Neural cell (in vitro differentiated cells): Measurements from ENCODE around the gene SPACA5. TPM values are rescaled to one million over a fixed set of nuclear protein-coding genes. Genes with fewer than 3 reads are reported as not detected.

Source experiments
- H2AFZ ChIP-seq: fragments of 200-600, 300-800 bp; sonication (generic), shearing (Covaris generic); 2 replicates; pipeline ENCODE4 v1.6.0; 2014; ENCODE audit warnings: low read depth, mild to moderate bottlenecking, antibody characterized with exemption, low read length, moderate library complexity
- H3F3A ChIP-seq: fragments of 200-600 bp; shearing (Covaris generic); 2 replicates; pipeline ENCODE4 v1.6.1; 2016; ENCODE audit warnings: mild to moderate bottlenecking, moderate library complexity, mixed read lengths, antibody characterized with exemption, low read length; ENCODE audit not compliant: insufficient read depth, poor library complexity, severe bottlenecking
- H3K27ac ChIP-seq: fragments of 200-600, 300-800 bp; sonication (generic), shearing (Covaris generic); 2 replicates; pipeline ENCODE4 v1.5.1; 2014; ENCODE audit warnings: mild to moderate bottlenecking, low read length, moderate library complexity
- H3K27me3 ChIP-seq: fragments of 300-800, 200-600 bp; sonication (generic), shearing (Covaris generic); 2 replicates; pipeline ENCODE4 v1.6.0; 2014; ENCODE audit warnings: mild to moderate bottlenecking, low read depth, low read length, moderate library complexity; ENCODE audit not compliant: insufficient read depth
- H3K36me3 ChIP-seq: fragments of 300-800, 200-600 bp; sonication (generic), shearing (Covaris generic); 2 replicates; pipeline ENCODE4 v1.5.1; 2014; ENCODE audit warnings: mild to moderate bottlenecking, antibody characterized with exemption, low read length, moderate library complexity; ENCODE audit not compliant: insufficient read depth
- H3K4me2 ChIP-seq: fragments of 300-800, 200-600 bp; sonication (generic), shearing (Covaris generic); 2 replicates; pipeline ENCODE4 v1.6.0; 2014; ENCODE audit warnings: mild to moderate bottlenecking, low read length
- H3K4me3 ChIP-seq: fragments of 300-800, 200-600 bp; sonication (generic), shearing (Covaris generic); 2 replicates; pipeline ENCODE4 v1.5.1; 2014; ENCODE audit warnings: mild to moderate bottlenecking, low read length, moderate library complexity
- H3K79me2 ChIP-seq: fragments of 200-600 bp; shearing (Covaris generic); replicated peaks from 2 replicates; pipeline ENCODE4 v1.6.0; 2014; ENCODE audit warnings: mild to moderate bottlenecking, low read length, moderate library complexity; ENCODE audit not compliant: insufficient read depth
- H3K9ac ChIP-seq: fragments of 300-800, 200-600 bp; sonication (generic), shearing (Covaris generic); 2 replicates; pipeline ENCODE4 v1.6.1; 2016; ENCODE audit warnings: mild to moderate bottlenecking, low read length, mixed read lengths
- H3K9me2 ChIP-seq: fragments of 200-600 bp; shearing (Covaris generic); 2 replicates; pipeline ENCODE4 v1.6.1; 2016; ENCODE audit warnings: mild to moderate bottlenecking, low read length, mixed read lengths; ENCODE audit not compliant: insufficient read depth
- H3K9me3 ChIP-seq: fragments of 200-600, 300-800 bp; sonication (generic), shearing (Covaris generic); 2 replicates; pipeline ENCODE4 v1.6.1; 2016; ENCODE audit warnings: mild to moderate bottlenecking, mixed run types, low read length, moderate library complexity, mixed read lengths
- H4K20me1 ChIP-seq: fragments of 200-600 bp; shearing (Covaris generic); 2 replicates; pipeline ENCODE4 v1.6.1; 2016; ENCODE audit warnings: mild to moderate bottlenecking, mixed run types; ENCODE audit not compliant: insufficient read depth
- CTCF ChIP-seq: fragments of 450-650 bp; IDR thresholded peaks from 2 replicates; pipeline ENCODE4 v1.5.1; 2014; ENCODE audit warnings: antibody characterized with exemption, mild to moderate bottlenecking, moderate library complexity; ENCODE audit not compliant: poor library complexity, severe bottlenecking
- EP300 ChIP-seq: fragments of 450-650 bp; conservative IDR thresholded peaks from 2 replicates; pipeline ENCODE4 v1.6.1; 2014; ENCODE audit warnings: antibody characterized with exemption, mild to moderate bottlenecking, moderate library complexity; ENCODE audit not compliant: poor library complexity, severe bottlenecking
- EZH2 ChIP-seq: fragments of 200-600, 300-800 bp; shearing (Covaris generic), sonication (generic); IDR thresholded peaks from 2 replicates; pipeline ENCODE4 v1.6.1; 2014; ENCODE audit warnings: antibody characterized with exemption, low read length, borderline replicate concordance, mild to moderate bottlenecking; ENCODE audit not compliant: insufficient read depth, poor library complexity, severe bottlenecking
- MXI1 ChIP-seq: fragments of 450-650 bp; conservative IDR thresholded peaks from 2 replicates; pipeline ENCODE4 v1.6.1; 2014; ENCODE audit warnings: antibody characterized with exemption, mild to moderate bottlenecking; ENCODE audit not compliant: poor library complexity, severe bottlenecking
- POLR2AphosphoS5 ChIP-seq: IDR thresholded peaks from 2 replicates; pipeline ENCODE4 v1.6.1; 2012
- RAD21 ChIP-seq: fragments of 450-650 bp; conservative IDR thresholded peaks from 2 replicates; pipeline ENCODE4 v1.6.1; 2014; ENCODE audit warnings: antibody characterized with exemption, mild to moderate bottlenecking, moderate library complexity
- REST ChIP-seq: IDR thresholded peaks from 2 replicates; pipeline ENCODE4 v1.6.1; 2012; ENCODE audit warnings: borderline replicate concordance
- SMC3 ChIP-seq: fragments of 450-650 bp; conservative IDR thresholded peaks from 2 replicates; pipeline ENCODE4 v1.6.1; 2014; ENCODE audit warnings: antibody characterized with exemption, mild to moderate bottlenecking, moderate library complexity; ENCODE audit not compliant: poor library complexity
- TAF1 ChIP-seq: IDR thresholded peaks from 2 replicates; pipeline ENCODE4 v1.6.1; 2012; ENCODE audit warnings: low read depth
- polyA plus RNA-seq: library from polyadenylated mRNA; depleted of rRNA; stranded (reverse); fragments of >200 nt; gene quantifications from 2 replicates; pipeline ENCODE4 v1.2.3, GENCODE V29; 2014

The SPACA5 gene
- polyA plus RNA-seq, 1 donor from 2014 or later: not detected

GRCh38 chrX:48043056-48043455 lies 36.3 kb downstream of the SPACA5 start:
- Histone ChIP-seq H3K27ac (no peak overlapping the region), H3K27me3 (no peaks in the 10 kb centered on the region), H3K36me3 (no peaks in the 10 kb centered on the region), H3F3A (no peaks in the 10 kb centered on the region), H2AFZ (no peak overlapping the region), H3K4me3 (no peak overlapping the region), H3K9me2 (no peaks in the 10 kb centered on the region), H4K20me1 (no peaks in the 10 kb centered on the region), H3K9ac (no peak overlapping the region), H3K4me2 (no peak overlapping the region), H3K9me3 (no peaks in the 10 kb centered on the region), H3K79me2 (no peaks in the 10 kb centered on the region)
- TF ChIP-seq TAF1: no peak
- TF ChIP-seq REST: no peak
- no peak for TF ChIP-seq RAD21
- no peak for TF ChIP-seq POLR2AphosphoS5
- TF ChIP-seq EZH2: no peak
- TF ChIP-seq CTCF: no peak
- TF ChIP-seq SMC3: no peak

- no peaks in the 10 kb centered on the region for H3K36me3 ChIP-seq
- H3K9me2 ChIP-seq: no peaks in the 10 kb centered on the region
- H3K9ac ChIP-seq: no peak overlapping the region
- H3K9me3 ChIP-seq: no peaks in the 10 kb centered on the region
- no peaks in the 10 kb centered on the region for H4K20me1 ChIP-seq
- no peak overlapping the region for H3K4me2 ChIP-seq
- no peak overlapping the region for H3K27ac ChIP-seq
- no peak overlapping the region for H3K4me3 ChIP-seq
- no peaks in the 10 kb centered on the region for H3K79me2 ChIP-seq
- no peaks in the 10 kb centered on the region for H3F3A ChIP-seq
- no peaks in the 10 kb centered on the region for H3K27me3 ChIP-seq
- H2AFZ ChIP-seq: no peak overlapping the region
- TF ChIP-seq MXI1 (no peak), EP300 (no peak), POLR2AphosphoS5 (no peak), RAD21 (no peak), TAF1 (no peak), SMC3 (no peak), REST (no peak), CTCF (no peak), EZH2 (no peak)
Measured at GRCh38 chrX:48045410-48046311, 38.9 kb downstream of the SPACA5 start.
